SK-N-SH (cell line): ENCODE results near the gene SMG1. TPM values are rescaled to one million over a fixed set of nuclear protein-coding genes. Genes with fewer than 3 reads are reported as not detected.

Experiments
- CTCF ChIA-PET: fragments of 300-600, 350-600 bp; formaldehyde crosslinking; extraction: SDS; loops from one replicate; lab custom pipeline; 2021; lab: Yijun Ruan, JAX
- POLR2A ChIA-PET: fragments of 350-600 bp; sonication (Branson Sonifier 250); formaldehyde crosslinking; extraction: SDS; loops from one replicate; lab custom pipeline; 2020; ENCODE audit warnings: antibody characterized with exemption, inconsistent platforms; lab: Yijun Ruan, JAX
- DNase-seq: peaks from one replicate; pipeline ENCODE4 v3.0.0; 2012
- H2AFZ ChIP-seq: fragments of 200-600 bp; sonication (generic); 2 replicates; pipeline ENCODE4 v1.8.1; 2016; ENCODE audit warnings: antibody characterized with exemption, mild to moderate bottlenecking, low read depth
- H3F3A ChIP-seq: fragments of 200-600 bp; sonication (generic); replicated peaks from 2 replicates; pipeline ENCODE3; 2016; ENCODE audit warnings: antibody characterized with exemption, mild to moderate bottlenecking; ENCODE audit not compliant: insufficient read depth
- H3K27ac ChIP-seq, 2 experiments: fragments of 200-500 bp in 1 of 2; fragments of 200-600 bp in 1 of 2; sonication (Bioruptor generic) in 1 of 2; sonication (generic), shearing (Covaris generic) in 1 of 2; 2 replicates each; pipeline versions ENCODE4 v1.5.1 to v1.6.1; 2014 to 2016; ENCODE audit warnings: low read depth in 2 of 2, inconsistent platforms in 1 of 2, low read length in 1 of 2, mild to moderate bottlenecking in 1 of 2, mixed read lengths in 1 of 2
- H3K27me3 ChIP-seq: fragments of 200-600 bp; sonication (generic), shearing (Covaris generic); 2 replicates; pipeline ENCODE4 v1.6.1; 2016; ENCODE audit warnings: mixed run types; ENCODE audit not compliant: insufficient read depth
- H3K36me3 ChIP-seq, 2 experiments: fragments of 200-500 bp in 1 of 2; fragments of 200-600 bp in 1 of 2; sonication (Bioruptor generic) in 1 of 2; sonication (generic) in 1 of 2; replicated peaks in 1 of 2; 2 replicates each; pipeline versions ENCODE3 to v1.5.1; 2014 to 2016; ENCODE audit warnings: low read length in 1 of 2, mild to moderate bottlenecking in 1 of 2; ENCODE audit not compliant: insufficient read depth in 2 of 2, control insufficient read depth in 1 of 2
- H3K4me1 ChIP-seq, 2 experiments: fragments of 200-500 bp in 1 of 2; fragments of 200-600 bp in 1 of 2; sonication (Bioruptor generic) in 1 of 2; sonication (generic), shearing (Covaris generic) in 1 of 2; 2 replicates each; pipeline versions ENCODE4 v1.5.1 to v1.6.1; 2014 to 2016; ENCODE audit warnings: low read depth in 1 of 2, low read length in 1 of 2, mixed run types in 1 of 2; ENCODE audit not compliant: insufficient read depth in 2 of 2, control insufficient read depth in 1 of 2
- H3K4me2 ChIP-seq: fragments of 200-600 bp; sonication (generic), shearing (Covaris generic); 2 replicates; pipeline ENCODE4 v1.6.1; 2017; ENCODE audit warnings: mixed run types
- H3K4me3 ChIP-seq, 2 experiments: fragments of 200-500 bp in 1 of 2; fragments of 200-600 bp in 1 of 2; sonication (Bioruptor generic) in 1 of 2; sonication (generic), shearing (Covaris generic) in 1 of 2; 2 replicates each; pipeline versions ENCODE4 v1.5.1 to v1.8.1; 2014 to 2016; ENCODE audit warnings: low read depth in 2 of 2, inconsistent platforms in 1 of 2, low read length in 1 of 2, mild to moderate bottlenecking in 1 of 2, mixed read lengths in 1 of 2, moderate library complexity in 1 of 2
- H3K79me2 ChIP-seq: fragments of 200-600 bp; sonication (generic); 2 replicates; pipeline ENCODE4 v1.8.1; 2017; ENCODE audit warnings: mild to moderate bottlenecking; ENCODE audit not compliant: insufficient read depth
- H3K9ac ChIP-seq: fragments of 200-600 bp; sonication (generic); 2 replicates; pipeline ENCODE4 v1.6.1; 2017; ENCODE audit warnings: mixed run types
- H3K9me2 ChIP-seq: fragments of 200-600 bp; sonication (generic); 2 replicates; pipeline ENCODE4 v1.6.1; 2017; ENCODE audit warnings: mixed run types
- H3K9me3 ChIP-seq: fragments of 200-600 bp; sonication (generic); 2 replicates; pipeline ENCODE4 v1.6.1; 2017; ENCODE audit warnings: mixed run types, mild to moderate bottlenecking, moderate library complexity
- H4K20me1 ChIP-seq: fragments of 200-600 bp; sonication (generic); 2 replicates; pipeline ENCODE4 v1.6.1; 2017; ENCODE audit warnings: mild to moderate bottlenecking, mixed run types; ENCODE audit not compliant: insufficient read depth
- CHD2 ChIP-seq: fragments of 150-350 bp; IDR thresholded peaks from 2 replicates; pipeline ENCODE4 v1.6.1; 2018; ENCODE audit warnings: low read length; ENCODE audit not compliant: partially characterized antibody
- ELF1 ChIP-seq: IDR thresholded peaks from 2 replicates; pipeline ENCODE4 v1.4.0; 2012
- EP300 ChIP-seq, 2 experiments: IDR thresholded peaks; 2 replicates each; pipeline versions ENCODE4 v1.4.0 to v1.6.1; 2012; ENCODE audit warnings: borderline replicate concordance in 1 of 2, low read depth in 1 of 2, low read length in 1 of 2
- EZH2phosphoT487 ChIP-seq: fragments of 200-600 bp; sonication (generic); IDR thresholded peaks from 2 replicates; pipeline ENCODE4 v1.6.1; 2017; ENCODE audit warnings: low read depth, mixed run types, mild to moderate bottlenecking, antibody characterized with exemption, moderate library complexity, borderline replicate concordance
- FOSL2 ChIP-seq: IDR thresholded peaks from 2 replicates; pipeline ENCODE4 v1.4.0; 2012; ENCODE audit warnings: low read depth, mild to moderate bottlenecking, moderate library complexity, borderline replicate concordance
- FOXJ3 ChIP-seq: sonication (generic); formaldehyde crosslinking; IDR thresholded peaks from 2 replicates; pipeline ENCODE4 v1.5.1; 2020; ENCODE audit warnings: mild to moderate bottlenecking, missing genetic modification reagents
- FOXM1 ChIP-seq: IDR thresholded peaks from 2 replicates; pipeline ENCODE4 v1.4.0; 2012; ENCODE audit warnings: low read depth, mild to moderate bottlenecking
- GABPA ChIP-seq: IDR thresholded peaks from 2 replicates; pipeline ENCODE4 v1.4.0; 2012; ENCODE audit warnings: low read depth, mild to moderate bottlenecking
- JUND ChIP-seq: IDR thresholded peaks from 2 replicates; pipeline ENCODE4 v1.4.0; 2012
- MXI1 ChIP-seq: IDR thresholded peaks from 2 replicates; pipeline ENCODE4 v1.6.1; 2012; ENCODE audit warnings: mild to moderate bottlenecking, low read depth, low read length, improper control_type of control experiment
- NFIC ChIP-seq: IDR thresholded peaks from 2 replicates; pipeline ENCODE4 v1.4.0; 2012; ENCODE audit warnings: borderline replicate concordance
- NRF1 ChIP-seq: IDR thresholded peaks from 2 replicates; pipeline ENCODE4 v1.6.1; 2012; ENCODE audit warnings: low read depth, mild to moderate bottlenecking, low read length
- POLR2AphosphoS5 ChIP-seq: IDR thresholded peaks from 2 replicates; pipeline ENCODE4 v1.6.1; 2012; ENCODE audit warnings: low read depth, low read length
- SIN3A ChIP-seq: IDR thresholded peaks from 2 replicates; pipeline ENCODE4 v1.6.1; 2012; ENCODE audit warnings: low read depth, mild to moderate bottlenecking, low read length, moderate library complexity, borderline replicate concordance
- SMC3 ChIP-seq: IDR thresholded peaks from 2 replicates; pipeline ENCODE4 v1.6.1; 2012; ENCODE audit warnings: low read depth, low read length, improper control_type of control experiment
- TCF12 ChIP-seq: IDR thresholded peaks from 2 replicates; pipeline ENCODE4 v1.4.0; 2012
- YY1 ChIP-seq: IDR thresholded peaks from 2 replicates; pipeline ENCODE4 v1.4.0; 2012; ENCODE audit warnings: low read depth, mild to moderate bottlenecking
- WGBS: methylation state at CpG from one replicate; pipeline ENCODE4 v1.1.6; 2017; ENCODE audit warnings: low lambda C conversion rate; 5-methylcytosine and 5-hydroxymethylcytosine counted together
- polyA plus RNA-seq, 3 experiments: library from polyadenylated mRNA; depleted of rRNA; stranded (reverse); fragments of >200 nt; gene quantifications; 2 replicates each; pipeline ENCODE4 v1.2.3, GENCODE V29; 2012
- TF ChIP-seq, protein P1 (sequence below): IDR thresholded peaks from 2 replicates; pipeline ENCODE4 v1.4.0; 2012; ENCODE audit warnings: low read depth, borderline replicate concordance
- TF ChIP-seq, protein P2 (sequence below): IDR thresholded peaks from 2 replicates; pipeline ENCODE4 v1.4.0; 2012; ENCODE audit warnings: low read depth, borderline replicate concordance

Gene SMG1
- polyA plus RNA-seq, 1 of the 3 experiments (the other 2 are of a cell fraction), result 11.2 TPM

DNA sequence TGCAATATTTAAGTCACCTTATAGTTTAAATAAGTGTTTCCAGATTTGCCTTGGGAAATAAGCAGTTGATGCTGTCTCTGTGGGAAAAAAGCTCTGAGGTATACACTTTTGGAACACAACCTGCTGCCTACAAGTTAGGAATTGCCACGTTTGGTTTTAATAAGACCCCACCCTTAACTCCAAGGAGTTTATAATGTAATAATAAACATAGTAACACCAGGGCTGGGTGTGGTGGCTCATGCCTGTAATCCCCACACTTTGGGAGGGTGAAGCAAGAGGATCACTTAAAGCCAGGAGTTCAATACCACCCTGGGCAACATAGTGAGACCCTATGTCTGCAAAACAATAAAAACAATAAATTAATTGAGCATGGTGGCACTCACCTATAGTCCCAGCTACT is 15.9 kb upstream of the SMG1 start:
- POLR2A ChIA-PET, result no interaction called here
- 44% methylated on average over 1 of the region's 1 CpG for WGBS
- Histone ChIP-seq H3K36me3 (no peaks in the 10 kb centered on the region), H3K9ac (no peak overlapping the region), H3K27ac (no peak overlapping the region), H4K20me1 (no peaks in the 10 kb centered on the region), H3K4me1 (no peaks in the 10 kb centered on the region; a peak in 1 of 4 replicates), H3F3A (no peaks in the 10 kb centered on the region), H3K4me3 (no peak overlapping the region), H3K27me3 (no peaks in the 10 kb centered on the region), H2AFZ (no peak overlapping the region), H3K9me2 (no peaks in the 10 kb centered on the region), H3K4me2 (no peak overlapping the region), H3K79me2 (no peaks in the 10 kb centered on the region), H3K9me3 (no peaks in the 10 kb centered on the region)
- CTCF ChIA-PET, result interaction anchor here (1.4 to 1.8 kb wide), 2 partner anchors 42 to 140 kb away, joined by 3 to 5 read pairs; partner anchors contain the start of genes ARL6IP1 and TMC7
- no peak for DNase-seq
- TF ChIP-seq POLR2AphosphoS5, result no peak
- no peak for TF ChIP-seq FOXM1
- TF ChIP-seq EZH2phosphoT487, result no peak
- no peak for TF ChIP-seq FOXJ3 (CRISPR knock-in tag)
- TF ChIP-seq NFIC, result no peak
- no peak for TF ChIP-seq NRF1
- TF ChIP-seq SIN3A, result no peak
- TF ChIP-seq EP300 (IDR thresholded peaks at IDR 0.05; ENCODE audit: borderline replicate concordance in 1 of 2, low read depth in 1 of 2, low read length in 1 of 2), result no peak
- TF ChIP-seq TCF12, result no peak
- TF ChIP-seq MXI1, result no peak

DNA sequence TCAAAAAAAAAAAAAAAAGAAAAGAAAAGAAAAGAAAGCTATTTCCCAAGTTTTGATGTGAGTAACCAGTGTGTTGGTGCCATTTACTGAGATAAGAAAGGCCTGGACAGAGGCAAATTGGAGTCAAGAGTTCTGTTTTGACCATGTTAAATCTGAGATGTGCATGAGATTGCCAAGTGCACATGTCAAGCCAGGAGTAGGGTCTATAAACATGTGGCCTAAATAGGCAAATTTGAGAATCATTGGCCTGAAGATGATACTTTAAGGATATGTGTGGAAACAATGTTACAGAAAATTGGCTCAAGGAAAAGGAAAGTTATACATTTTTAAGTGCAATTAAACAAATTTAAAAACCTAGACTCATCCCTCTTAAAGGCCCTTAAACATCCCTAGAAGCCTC is 15.3 kb upstream of the SMG1 start:
- Histone ChIP-seq H3K36me3 (no peaks in the 10 kb centered on the region), H3K9ac (no peak overlapping the region), H3K4me3 (no peak overlapping the region), H4K20me1 (no peaks in the 10 kb centered on the region), H3K27ac (no peak overlapping the region), H2AFZ (no peak overlapping the region; the same call in 1 of the 2 replicates), H3K79me2 (no peaks in the 10 kb centered on the region), H3K9me2 (no peaks in the 10 kb centered on the region), H3K4me2 (no peak overlapping the region), H3K27me3 (no peaks in the 10 kb centered on the region), H3K4me1 (no peaks in the 10 kb centered on the region; a peak in 1 of 4 replicates), H3F3A (no peaks in the 10 kb centered on the region), H3K9me3 (no peaks in the 10 kb centered on the region)
- CTCF ChIA-PET, result interaction anchor here (0.7 to 1.8 kb wide), 3 partner anchors 28 to 140 kb away, joined by 3 to 5 read pairs (median 3); partner anchors contain the start of genes ARL6IP1 and TMC7
- DNase-seq, result no peak
- POLR2A ChIA-PET, result no interaction called here
- no peak for TF ChIP-seq EP300 (IDR thresholded peaks at IDR 0.05; ENCODE audit: borderline replicate concordance in 1 of 2, low read depth in 1 of 2, low read length in 1 of 2)
- TF ChIP-seq JUND, result no peak
- no peak for TF ChIP-seq FOSL2
- TF ChIP-seq, protein P1, sequence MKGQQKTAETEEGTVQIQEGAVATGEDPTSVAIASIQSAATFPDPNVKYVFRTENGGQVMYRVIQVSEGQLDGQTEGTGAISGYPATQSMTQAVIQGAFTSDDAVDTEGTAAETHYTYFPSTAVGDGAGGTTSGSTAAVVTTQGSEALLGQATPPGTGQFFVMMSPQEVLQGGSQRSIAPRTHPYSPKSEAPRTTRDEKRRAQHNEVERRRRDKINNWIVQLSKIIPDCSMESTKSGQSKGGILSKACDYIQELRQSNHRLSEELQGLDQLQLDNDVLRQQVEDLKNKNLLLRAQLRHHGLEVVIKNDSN, result no peak
- TF ChIP-seq, protein P2, sequence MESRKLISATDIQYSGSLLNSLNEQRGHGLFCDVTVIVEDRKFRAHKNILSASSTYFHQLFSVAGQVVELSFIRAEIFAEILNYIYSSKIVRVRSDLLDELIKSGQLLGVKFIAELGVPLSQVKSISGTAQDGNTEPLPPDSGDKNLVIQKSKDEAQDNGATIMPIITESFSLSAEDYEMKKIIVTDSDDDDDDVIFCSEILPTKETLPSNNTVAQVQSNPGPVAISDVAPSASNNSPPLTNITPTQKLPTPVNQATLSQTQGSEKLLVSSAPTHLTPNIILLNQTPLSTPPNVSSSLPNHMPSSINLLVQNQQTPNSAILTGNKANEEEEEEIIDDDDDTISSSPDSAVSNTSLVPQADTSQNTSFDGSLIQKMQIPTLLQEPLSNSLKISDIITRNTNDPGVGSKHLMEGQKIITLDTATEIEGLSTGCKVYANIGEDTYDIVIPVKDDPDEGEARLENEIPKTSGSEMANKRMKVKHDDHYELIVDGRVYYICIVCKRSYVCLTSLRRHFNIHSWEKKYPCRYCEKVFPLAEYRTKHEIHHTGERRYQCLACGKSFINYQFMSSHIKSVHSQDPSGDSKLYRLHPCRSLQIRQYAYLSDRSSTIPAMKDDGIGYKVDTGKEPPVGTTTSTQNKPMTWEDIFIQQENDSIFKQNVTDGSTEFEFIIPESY, result no peak
- no peak for TF ChIP-seq GABPA
- no peak for TF ChIP-seq EZH2phosphoT487
- TF ChIP-seq CHD2, result no peak
- no peak for TF ChIP-seq YY1
- no peak for TF ChIP-seq TCF12
- TF ChIP-seq ELF1, result no peak
- TF ChIP-seq SMC3, result no peak
- no peak for TF ChIP-seq MXI1
